ENCODE measurements around the gene MYO15A. TPM values are rescaled to one million over a fixed set of nuclear protein-coding genes. Genes with fewer than 3 reads are reported as not detected.

Gene MYO15A
- total and polyA plus RNA-seq, 2 experiments from 2014 or later: 1.0 to 2.2 TPM

DNA sequence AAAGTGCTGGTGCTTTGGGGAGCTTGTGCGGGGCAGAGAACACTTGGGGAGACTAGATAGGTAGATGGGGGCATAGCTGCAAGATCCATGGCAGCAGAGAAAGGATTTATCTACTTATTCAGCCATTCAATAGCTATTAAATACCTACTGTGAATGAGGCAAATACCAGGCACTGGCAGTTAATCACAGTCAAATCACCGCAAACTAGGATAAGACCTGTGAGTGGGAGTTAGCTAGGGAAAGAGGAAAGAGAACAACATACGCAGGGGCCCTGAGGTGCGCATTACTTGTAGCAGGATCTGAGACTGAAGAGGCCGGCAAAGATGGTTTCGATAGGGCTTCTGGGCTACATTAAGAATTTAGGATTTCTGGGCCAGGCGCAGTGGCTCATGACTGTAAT lies 71.2 kb downstream of the MYO15A start:
- Histone ChIP-seq H3K9me2 (ENCODE audit: insufficient read depth) (no peaks in the 10 kb centered on the region), H2AFZ (no peak overlapping the region; the same call in 1 of the 2 replicates), H3K36me3 (ENCODE audit: insufficient read depth) (no peaks in the 10 kb centered on the region), H3K79me2 (replicated peaks; ENCODE audit: insufficient read depth) (peaks cover 6% of the 10 kb centered on the region), H3K4me1 (ENCODE audit: insufficient read depth) (no peaks in the 10 kb centered on the region; the same call in 1 of the 2 replicates), H3K4me3 (no peak overlapping the region), H4K20me1 (replicated peaks; ENCODE audit: insufficient read depth) (peaks cover 1% of the 10 kb centered on the region; the same call in 1 of the 2 replicates), H3K27me3 (ENCODE audit: insufficient read depth) (no peaks in the 10 kb centered on the region), H3K4me2 (no peak overlapping the region), H3K27ac (ENCODE audit: low read depth) (no peak overlapping the region), H3F3A (replicated peaks; ENCODE audit: low read depth) (peaks cover 15% of the 10 kb centered on the region)
- DNase-seq (ENCODE audit: low spot score) (no peak), ATAC-seq (no peak)
- Mint-ChIP-seq H3K4me3 (no peak overlapping the region), H3K9me3 (no peaks in the 10 kb centered on the region), H3K27me3 (ENCODE audit: insufficient read depth, low read depth, poor library complexity) (peaks cover 12% of the 10 kb centered on the region), H3K27ac (no peak overlapping the region), H3K36me3 (ENCODE audit: low read depth) (peaks cover under 1% of the 10 kb centered on the region), H3K4me1 (peaks cover 10% of the 10 kb centered on the region; the same call in 2 of the 3 replicates)
- TF ChIP-seq ZNF114 (CRISPR knock-in tag; IDR thresholded peaks at IDR 0.05) (no peak), STAT1 (IDR thresholded peaks at IDR 0.05; ENCODE audit: unreplicated experiment) (no peak), NANOG (IDR thresholded peaks at IDR 0.05; ENCODE audit: borderline replicate concordance) (no peak), CREB1 (CRISPR knock-in tag; IDR thresholded peaks at IDR 0.05; ENCODE audit: low read depth) (no peak), EZH2phosphoT487 (IDR thresholded peaks at IDR 0.05; ENCODE audit: unreplicated experiment) (no peak), JUNB (IDR thresholded peaks at IDR 0.05; ENCODE audit: unreplicated experiment) (no peak), ZNF331 (CRISPR knock-in tag; IDR thresholded peaks at IDR 0.05; ENCODE audit: low read depth) (no peak)
- TF ChIP-seq, protein P1, sequence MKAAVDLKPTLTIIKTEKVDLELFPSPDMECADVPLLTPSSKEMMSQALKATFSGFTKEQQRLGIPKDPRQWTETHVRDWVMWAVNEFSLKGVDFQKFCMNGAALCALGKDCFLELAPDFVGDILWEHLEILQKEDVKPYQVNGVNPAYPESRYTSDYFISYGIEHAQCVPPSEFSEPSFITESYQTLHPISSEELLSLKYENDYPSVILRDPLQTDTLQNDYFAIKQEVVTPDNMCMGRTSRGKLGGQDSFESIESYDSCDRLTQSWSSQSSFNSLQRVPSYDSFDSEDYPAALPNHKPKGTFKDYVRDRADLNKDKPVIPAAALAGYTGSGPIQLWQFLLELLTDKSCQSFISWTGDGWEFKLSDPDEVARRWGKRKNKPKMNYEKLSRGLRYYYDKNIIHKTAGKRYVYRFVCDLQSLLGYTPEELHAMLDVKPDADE (IDR thresholded peaks at IDR 0.05): no peak
- TF ChIP-seq, protein P2, sequence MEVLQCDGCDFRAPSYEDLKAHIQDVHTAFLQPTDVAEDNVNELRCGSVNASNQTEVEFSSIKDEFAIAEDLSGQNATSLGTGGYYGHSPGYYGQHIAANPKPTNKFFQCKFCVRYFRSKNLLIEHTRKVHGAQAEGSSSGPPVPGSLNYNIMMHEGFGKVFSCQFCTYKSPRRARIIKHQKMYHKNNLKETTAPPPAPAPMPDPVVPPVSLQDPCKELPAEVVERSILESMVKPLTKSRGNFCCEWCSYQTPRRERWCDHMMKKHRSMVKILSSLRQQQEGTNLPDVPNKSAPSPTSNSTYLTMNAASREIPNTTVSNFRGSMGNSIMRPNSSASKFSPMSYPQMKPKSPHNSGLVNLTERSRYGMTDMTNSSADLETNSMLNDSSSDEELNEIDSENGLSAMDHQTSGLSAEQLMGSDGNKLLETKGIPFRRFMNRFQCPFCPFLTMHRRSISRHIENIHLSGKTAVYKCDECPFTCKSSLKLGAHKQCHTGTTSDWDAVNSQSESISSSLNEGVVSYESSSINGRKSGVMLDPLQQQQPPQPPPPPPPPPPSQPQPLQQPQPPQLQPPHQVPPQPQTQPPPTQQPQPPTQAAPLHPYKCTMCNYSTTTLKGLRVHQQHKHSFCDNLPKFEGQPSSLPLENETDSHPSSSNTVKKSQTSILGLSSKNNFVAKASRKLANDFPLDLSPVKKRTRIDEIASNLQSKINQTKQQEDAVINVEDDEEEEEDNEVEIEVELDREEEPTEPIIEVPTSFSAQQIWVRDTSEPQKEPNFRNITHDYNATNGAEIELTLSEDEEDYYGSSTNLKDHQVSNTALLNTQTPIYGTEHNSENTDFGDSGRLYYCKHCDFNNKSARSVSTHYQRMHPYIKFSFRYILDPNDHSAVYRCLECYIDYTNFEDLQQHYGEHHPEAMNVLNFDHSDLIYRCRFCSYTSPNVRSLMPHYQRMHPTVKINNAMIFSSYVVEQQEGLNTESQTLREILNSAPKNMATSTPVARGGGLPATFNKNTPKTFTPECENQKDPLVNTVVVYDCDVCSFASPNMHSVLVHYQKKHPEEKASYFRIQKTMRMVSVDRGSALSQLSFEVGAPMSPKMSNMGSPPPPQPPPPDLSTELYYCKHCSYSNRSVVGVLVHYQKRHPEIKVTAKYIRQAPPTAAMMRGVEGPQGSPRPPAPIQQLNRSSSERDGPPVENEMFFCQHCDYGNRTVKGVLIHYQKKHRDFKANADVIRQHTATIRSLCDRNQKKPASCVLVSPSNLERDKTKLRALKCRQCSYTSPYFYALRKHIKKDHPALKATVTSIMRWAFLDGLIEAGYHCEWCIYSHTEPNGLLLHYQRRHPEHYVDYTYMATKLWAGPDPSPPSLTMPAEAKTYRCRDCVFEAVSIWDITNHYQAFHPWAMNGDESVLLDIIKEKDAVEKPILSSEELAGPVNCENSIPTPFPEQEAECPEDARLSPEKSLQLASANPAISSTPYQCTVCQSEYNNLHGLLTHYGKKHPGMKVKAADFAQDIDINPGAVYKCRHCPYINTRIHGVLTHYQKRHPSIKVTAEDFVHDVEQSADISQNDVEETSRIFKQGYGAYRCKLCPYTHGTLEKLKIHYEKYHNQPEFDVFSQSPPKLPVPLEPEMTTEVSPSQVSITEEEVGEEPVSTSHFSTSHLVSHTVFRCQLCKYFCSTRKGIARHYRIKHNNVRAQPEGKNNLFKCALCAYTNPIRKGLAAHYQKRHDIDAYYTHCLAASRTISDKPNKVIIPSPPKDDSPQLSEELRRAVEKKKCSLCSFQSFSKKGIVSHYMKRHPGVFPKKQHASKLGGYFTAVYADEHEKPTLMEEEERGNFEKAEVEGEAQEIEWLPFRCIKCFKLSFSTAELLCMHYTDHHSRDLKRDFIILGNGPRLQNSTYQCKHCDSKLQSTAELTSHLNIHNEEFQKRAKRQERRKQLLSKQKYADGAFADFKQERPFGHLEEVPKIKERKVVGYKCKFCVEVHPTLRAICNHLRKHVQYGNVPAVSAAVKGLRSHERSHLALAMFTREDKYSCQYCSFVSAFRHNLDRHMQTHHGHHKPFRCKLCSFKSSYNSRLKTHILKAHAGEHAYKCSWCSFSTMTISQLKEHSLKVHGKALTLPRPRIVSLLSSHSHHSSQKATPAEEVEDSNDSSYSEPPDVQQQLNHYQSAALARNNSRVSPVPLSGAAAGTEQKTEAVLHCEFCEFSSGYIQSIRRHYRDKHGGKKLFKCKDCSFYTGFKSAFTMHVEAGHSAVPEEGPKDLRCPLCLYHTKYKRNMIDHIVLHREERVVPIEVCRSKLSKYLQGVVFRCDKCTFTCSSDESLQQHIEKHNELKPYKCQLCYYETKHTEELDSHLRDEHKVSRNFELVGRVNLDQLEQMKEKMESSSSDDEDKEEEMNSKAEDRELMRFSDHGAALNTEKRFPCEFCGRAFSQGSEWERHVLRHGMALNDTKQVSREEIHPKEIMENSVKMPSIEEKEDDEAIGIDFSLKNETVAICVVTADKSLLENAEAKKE (CRISPR knock-in tag; IDR thresholded peaks at IDR 0.05): no peak

All from GM23338 (cell line).